ENCODE measurements around the gene LRMDA.

Gene LRMDA

DNA sequence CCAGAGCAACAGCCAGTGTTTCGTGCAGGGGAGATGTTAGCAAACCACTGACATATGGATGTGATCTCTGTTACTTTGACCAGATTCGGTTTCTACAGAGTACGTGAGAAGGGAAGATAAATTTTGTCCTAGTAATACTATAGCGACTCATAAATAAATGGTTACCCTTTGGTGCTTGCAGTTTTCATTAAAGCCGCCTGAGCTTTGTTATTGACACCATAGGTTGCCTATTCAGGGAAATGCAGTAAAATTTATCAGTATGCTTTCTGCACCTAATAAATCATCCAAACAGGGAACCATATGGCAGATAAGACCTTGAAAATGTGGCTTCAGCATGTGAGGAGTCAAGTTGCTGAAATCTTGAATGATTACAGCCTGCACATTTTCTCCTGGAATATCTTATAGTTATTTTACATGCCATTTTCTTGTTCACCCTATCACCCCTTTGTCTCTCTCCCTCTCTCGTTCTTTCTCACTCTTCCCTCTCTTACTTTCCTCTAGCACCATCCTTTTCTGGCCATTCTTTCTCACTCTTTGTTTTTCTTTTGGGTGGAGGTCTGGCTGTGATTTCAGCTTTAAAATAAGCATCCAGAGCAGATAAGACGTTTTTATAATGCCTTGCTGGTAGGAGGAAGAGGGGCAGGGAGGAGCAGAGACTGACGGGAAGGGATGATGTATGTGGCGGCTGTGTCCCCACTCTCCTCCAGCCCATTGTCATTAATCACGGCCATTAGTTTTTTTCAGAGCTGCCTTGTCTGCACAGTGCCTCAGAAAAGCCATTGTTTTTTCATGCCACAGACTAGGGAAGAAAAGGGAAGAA is 182.5 kb downstream of the LRMDA start:
- no peak for DNase-seq
- H3K9me3 ChIP-seq (ENCODE audit: insufficient read depth, low read length, severe bottlenecking), result no peaks in the 10 kb centered on the region
- H3K27ac ChIP-seq (ENCODE audit: low read length), result no peak overlapping the region
- no peaks in the 10 kb centered on the region for H3K4me1 ChIP-seq (ENCODE audit: insufficient read depth, low read length)
- H3K79me2 ChIP-seq (ENCODE audit: insufficient read depth, low read length), result no peaks in the 10 kb centered on the region
- H3K9ac ChIP-seq (ENCODE audit: low read depth, low read length), result no peak overlapping the region
- ATAC-seq (ENCODE audit: insufficient read depth, low read depth), result no peak
- no peaks in the 10 kb centered on the region for H4K20me1 ChIP-seq (ENCODE audit: insufficient read depth, low read length)
- H2AFZ ChIP-seq (ENCODE audit: low read depth, low read length), result no peak overlapping the region
- H3K4me3 ChIP-seq (ENCODE audit: low read depth in 1 of 2, low read length in 2 of 2), result no peak overlapping the region
- peaks cover 15% of the 10 kb centered on the region for H3K27me3 ChIP-seq (ENCODE audit: insufficient read depth, low read length, poor library complexity)
- H3K36me3 ChIP-seq (ENCODE audit: insufficient read depth, low read length), result no peaks in the 10 kb centered on the region
- no peak overlapping the region for H3K4me2 ChIP-seq (ENCODE audit: insufficient read depth, low read length)
- TF ChIP-seq EZH2 (IDR thresholded peaks at IDR 0.05; ENCODE audit: borderline replicate concordance, low read depth, low read length, severe bottlenecking), result no peak

DNA sequence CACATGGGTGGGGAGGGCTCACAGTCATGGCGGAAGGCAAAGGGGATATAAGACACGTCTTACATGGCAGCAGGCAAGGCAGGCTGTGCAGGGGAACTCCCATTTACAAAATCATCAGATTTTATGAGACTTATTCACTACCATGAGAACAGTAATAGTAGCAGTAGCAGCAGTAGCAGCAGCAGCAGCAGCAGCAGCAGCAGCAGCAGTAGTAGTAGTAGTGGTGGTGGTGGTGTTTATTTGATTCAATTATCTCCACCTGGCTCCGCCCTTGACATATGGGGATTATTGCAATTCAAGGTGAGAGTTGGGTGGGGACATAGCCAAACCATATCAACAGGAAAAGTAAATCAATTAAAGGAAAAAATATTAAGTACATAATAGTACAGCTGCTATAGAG is 184.7 kb downstream of the LRMDA start:
- H3K4me1 ChIP-seq (ENCODE audit: insufficient read depth, low read length), result no peaks in the 10 kb centered on the region
- peaks cover 13% of the 10 kb centered on the region for H3K27me3 ChIP-seq (ENCODE audit: insufficient read depth, low read length, poor library complexity)
- H3K9me3 ChIP-seq (ENCODE audit: insufficient read depth, low read length, severe bottlenecking), result no peaks in the 10 kb centered on the region
- H4K20me1 ChIP-seq (ENCODE audit: insufficient read depth, low read length), result no peaks in the 10 kb centered on the region
- H2AFZ ChIP-seq (ENCODE audit: low read depth, low read length), result no peak overlapping the region
- no peak overlapping the region for H3K4me2 ChIP-seq (ENCODE audit: insufficient read depth, low read length)
- H3K9ac ChIP-seq (ENCODE audit: low read depth, low read length), result no peak overlapping the region
- no peak overlapping the region for H3K27ac ChIP-seq (ENCODE audit: low read length)
- H3K4me3 ChIP-seq (ENCODE audit: low read depth in 1 of 2, low read length in 2 of 2), result no peak overlapping the region
- no peaks in the 10 kb centered on the region for H3K36me3 ChIP-seq (ENCODE audit: insufficient read depth, low read length)
- TF ChIP-seq, protein P1, sequence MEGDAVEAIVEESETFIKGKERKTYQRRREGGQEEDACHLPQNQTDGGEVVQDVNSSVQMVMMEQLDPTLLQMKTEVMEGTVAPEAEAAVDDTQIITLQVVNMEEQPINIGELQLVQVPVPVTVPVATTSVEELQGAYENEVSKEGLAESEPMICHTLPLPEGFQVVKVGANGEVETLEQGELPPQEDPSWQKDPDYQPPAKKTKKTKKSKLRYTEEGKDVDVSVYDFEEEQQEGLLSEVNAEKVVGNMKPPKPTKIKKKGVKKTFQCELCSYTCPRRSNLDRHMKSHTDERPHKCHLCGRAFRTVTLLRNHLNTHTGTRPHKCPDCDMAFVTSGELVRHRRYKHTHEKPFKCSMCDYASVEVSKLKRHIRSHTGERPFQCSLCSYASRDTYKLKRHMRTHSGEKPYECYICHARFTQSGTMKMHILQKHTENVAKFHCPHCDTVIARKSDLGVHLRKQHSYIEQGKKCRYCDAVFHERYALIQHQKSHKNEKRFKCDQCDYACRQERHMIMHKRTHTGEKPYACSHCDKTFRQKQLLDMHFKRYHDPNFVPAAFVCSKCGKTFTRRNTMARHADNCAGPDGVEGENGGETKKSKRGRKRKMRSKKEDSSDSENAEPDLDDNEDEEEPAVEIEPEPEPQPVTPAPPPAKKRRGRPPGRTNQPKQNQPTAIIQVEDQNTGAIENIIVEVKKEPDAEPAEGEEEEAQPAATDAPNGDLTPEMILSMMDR (IDR thresholded peaks at IDR 0.05; ENCODE audit: borderline replicate concordance, extremely low read depth, low read length, poor library complexity, severe bottlenecking), result no peak
- TF ChIP-seq EZH2 (IDR thresholded peaks at IDR 0.05; ENCODE audit: borderline replicate concordance, low read depth, low read length, severe bottlenecking), result no peak
- no peak for ATAC-seq (ENCODE audit: insufficient read depth, low read depth)
- no peaks in the 10 kb centered on the region for H3K79me2 ChIP-seq (ENCODE audit: insufficient read depth, low read length)
- DNase-seq, result no peak

DNA sequence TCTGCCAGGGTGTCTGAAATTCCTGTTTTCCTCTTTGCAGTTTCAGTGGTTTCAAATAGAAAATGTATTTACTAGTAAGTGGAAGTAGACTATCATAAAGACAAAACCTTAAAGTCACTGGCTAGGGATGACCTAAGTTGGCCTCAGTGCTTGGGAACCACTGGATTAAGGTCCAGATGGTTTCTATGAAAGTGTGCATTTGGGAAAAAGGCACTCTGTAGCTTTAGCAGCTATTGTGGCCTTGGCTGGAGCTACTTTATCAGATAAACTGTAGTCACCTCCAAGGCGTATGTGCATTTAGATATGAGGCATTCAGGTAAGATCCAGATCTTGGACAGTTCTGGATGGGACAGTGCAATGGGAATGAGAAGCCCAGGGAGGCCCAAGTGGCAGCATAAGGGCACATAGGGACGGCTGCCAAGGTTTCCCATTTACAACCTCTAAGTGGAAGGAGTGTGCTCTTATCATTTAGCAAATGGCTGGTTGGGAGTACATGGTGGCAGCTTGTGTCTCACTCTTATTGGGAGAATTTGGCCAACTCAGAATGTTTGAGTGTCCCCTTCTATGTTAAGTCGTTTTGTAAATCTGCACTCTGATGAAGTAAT is 185.6 kb downstream of the LRMDA start:
- no peaks in the 10 kb centered on the region for H3K4me1 ChIP-seq (ENCODE audit: insufficient read depth, low read length)
- no peaks in the 10 kb centered on the region for H4K20me1 ChIP-seq (ENCODE audit: insufficient read depth, low read length)
- H3K9me3 ChIP-seq (ENCODE audit: insufficient read depth, low read length, severe bottlenecking), result no peaks in the 10 kb centered on the region
- H3K27ac ChIP-seq (ENCODE audit: low read length), result no peak overlapping the region
- H3K79me2 ChIP-seq (ENCODE audit: insufficient read depth, low read length), result no peaks in the 10 kb centered on the region
- H3K9ac ChIP-seq (ENCODE audit: low read depth, low read length), result no peak overlapping the region
- H3K4me3 ChIP-seq (ENCODE audit: low read depth in 1 of 2, low read length in 2 of 2), result no peak overlapping the region
- H3K27me3 ChIP-seq (ENCODE audit: insufficient read depth, low read length, poor library complexity), result peaks cover 13% of the 10 kb centered on the region
- ATAC-seq (ENCODE audit: insufficient read depth, low read depth) (no peak), DNase-seq (no peak)
- no peak for TF ChIP-seq EZH2 (IDR thresholded peaks at IDR 0.05; ENCODE audit: borderline replicate concordance, low read depth, low read length, severe bottlenecking)
- TF ChIP-seq, protein P1 (IDR thresholded peaks at IDR 0.05; ENCODE audit: borderline replicate concordance, extremely low read depth, low read length, poor library complexity, severe bottlenecking), result no peak
- no peaks in the 10 kb centered on the region for H3K36me3 ChIP-seq (ENCODE audit: insufficient read depth, low read length)
- H2AFZ ChIP-seq (ENCODE audit: low read depth, low read length), result no peak overlapping the region
- no peak overlapping the region for H3K4me2 ChIP-seq (ENCODE audit: insufficient read depth, low read length)

DNA sequence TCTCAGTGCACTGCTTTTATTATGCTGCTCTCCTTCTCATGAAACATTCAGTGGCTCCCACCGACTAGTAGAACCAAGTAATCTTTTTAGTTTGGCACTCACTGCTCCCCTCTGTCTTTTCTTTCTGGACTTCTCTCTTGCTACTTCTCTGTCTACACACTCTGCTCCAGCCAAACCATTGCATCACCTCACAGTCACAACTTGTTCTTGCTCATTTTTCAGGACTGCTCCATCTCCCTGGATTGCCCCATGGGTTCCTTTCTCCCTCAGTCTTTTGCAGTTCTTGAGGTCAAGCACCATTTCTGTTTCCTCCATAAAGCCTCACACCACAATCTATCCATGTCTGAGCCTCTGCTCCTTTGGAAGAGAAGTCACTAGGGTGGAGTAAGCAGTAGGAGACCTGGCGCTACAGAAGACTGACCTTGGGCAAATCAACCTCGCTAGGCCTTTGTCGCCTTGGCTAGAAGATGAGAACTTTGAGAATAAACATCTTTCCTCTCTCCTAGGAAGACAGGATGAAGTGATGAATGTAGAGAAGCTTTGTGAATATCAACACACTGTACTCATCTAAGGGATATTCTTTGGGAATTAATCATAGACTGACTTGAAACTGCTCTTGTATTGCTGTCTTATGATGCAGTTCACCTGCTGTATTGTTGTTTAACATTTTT is 186.2 kb downstream of the LRMDA start:
- Histone ChIP-seq H3K4me1 (ENCODE audit: insufficient read depth, low read length) (no peaks in the 10 kb centered on the region), H3K4me3 (ENCODE audit: low read depth in 1 of 2, low read length in 2 of 2) (no peak overlapping the region), H3K4me2 (ENCODE audit: insufficient read depth, low read length) (no peak overlapping the region), H3K9ac (ENCODE audit: low read depth, low read length) (no peak overlapping the region), H3K36me3 (ENCODE audit: insufficient read depth, low read length) (no peaks in the 10 kb centered on the region), H2AFZ (ENCODE audit: low read depth, low read length) (no peak overlapping the region), H3K79me2 (ENCODE audit: insufficient read depth, low read length) (no peaks in the 10 kb centered on the region), H3K27me3 (ENCODE audit: insufficient read depth, low read length, poor library complexity) (peaks cover 13% of the 10 kb centered on the region), H3K27ac (ENCODE audit: low read length) (no peak overlapping the region), H3K9me3 (ENCODE audit: insufficient read depth, low read length, severe bottlenecking) (no peaks in the 10 kb centered on the region), H4K20me1 (ENCODE audit: insufficient read depth, low read length) (no peaks in the 10 kb centered on the region)
- TF ChIP-seq EZH2 (IDR thresholded peaks at IDR 0.05; ENCODE audit: borderline replicate concordance, low read depth, low read length, severe bottlenecking), result no peak
- TF ChIP-seq, protein P1 (IDR thresholded peaks at IDR 0.05; ENCODE audit: borderline replicate concordance, extremely low read depth, low read length, poor library complexity, severe bottlenecking), result no peak
- DNase-seq (no peak), ATAC-seq (ENCODE audit: insufficient read depth, low read depth) (no peak)

Data from DND-41 (cell line).